MM.1S (cell line): ENCODE data around the gene FGF14.

ENCODE experiments used
- DNase-seq: peaks from one replicate; pipeline ENCODE4 v3.0.0-alpha.2; 2015
- H2AFZ ChIP-seq: fragments of 300-600 bp; sonication (generic); 2 replicates; pipeline ENCODE4 v1.6.0; 2016; ENCODE audit warnings: antibody characterized with exemption, low read length
- H3F3A ChIP-seq: fragments of 300-600 bp; sonication (generic); 2 replicates; pipeline ENCODE4 v1.6.1; 2016; ENCODE audit warnings: mild to moderate bottlenecking, antibody characterized with exemption, low read length, moderate library complexity, mixed read lengths; ENCODE audit not compliant: insufficient read depth
- H3K27ac ChIP-seq: fragments of 300-600 bp; sonication (generic); 2 replicates; pipeline ENCODE4 v1.5.1; 2016; ENCODE audit warnings: mild to moderate bottlenecking, low read length
- H3K27me3 ChIP-seq: fragments of 300-600 bp; sonication (generic); replicated peaks from 2 replicates; pipeline ENCODE4 v1.6.0; 2016; ENCODE audit warnings: low read length; ENCODE audit not compliant: insufficient read depth
- H3K36me3 ChIP-seq: fragments of 300-600 bp; sonication (generic); replicated peaks from 2 replicates; pipeline ENCODE4 v1.6.1; 2016; ENCODE audit warnings: mild to moderate bottlenecking, low read length, mixed read lengths; ENCODE audit not compliant: insufficient read depth
- H3K4me1 ChIP-seq: fragments of 300-600 bp; sonication (generic); 2 replicates; pipeline ENCODE4 v1.6.1; 2016; ENCODE audit warnings: low read length, mixed read lengths
- H3K4me2 ChIP-seq: fragments of 300-600 bp; sonication (generic); 2 replicates; pipeline ENCODE4 v1.6.0; 2016; ENCODE audit warnings: low read depth, low read length
- H3K4me3 ChIP-seq: fragments of 300-600 bp; sonication (generic); 2 replicates; pipeline ENCODE4 v1.5.1; 2016; ENCODE audit warnings: low read length, mixed read lengths
- H3K79me2 ChIP-seq: fragments of 300-600 bp; sonication (generic); 2 replicates; pipeline ENCODE4 v1.6.1; 2016; ENCODE audit warnings: mixed run types, low read length, mixed read lengths
- H3K9ac ChIP-seq: fragments of 300-600 bp; sonication (generic); 2 replicates; pipeline ENCODE4 v1.6.1; 2016; ENCODE audit warnings: low read length, mixed read lengths
- H3K9me2 ChIP-seq: fragments of 300-600 bp; sonication (generic); replicated peaks from 2 replicates; pipeline ENCODE4 v1.6.1; 2016; ENCODE audit warnings: mild to moderate bottlenecking, low read length, mixed read lengths; ENCODE audit not compliant: insufficient read depth
- H3K9me3 ChIP-seq: fragments of 300-600 bp; sonication (generic); replicated peaks from 2 replicates; pipeline ENCODE4 v1.6.1; 2016; ENCODE audit warnings: mild to moderate bottlenecking, low read length, mixed read lengths; ENCODE audit not compliant: insufficient read depth
- H4K20me1 ChIP-seq: fragments of 300-600 bp; sonication (generic); 2 replicates; pipeline ENCODE4 v1.6.1; 2016; ENCODE audit warnings: mild to moderate bottlenecking, low read length, moderate library complexity, mixed read lengths; ENCODE audit not compliant: insufficient read depth
- EZH2 ChIP-seq: fragments of 300-600 bp; sonication (generic); optimal IDR thresholded peaks from 2 replicates; pipeline ENCODE3; 2017; ENCODE audit warnings: low read depth, mild to moderate bottlenecking, antibody characterized with exemption, low read length, mixed read lengths
- EZH2phosphoT487 ChIP-seq: fragments of 300-600 bp; sonication (generic); IDR thresholded peaks from 2 replicates; pipeline ENCODE4 v1.6.1; 2018; ENCODE audit warnings: antibody characterized with exemption, low read length
- TF ChIP-seq, protein P1 (sequence below): fragments of 300-600 bp; sonication (generic); IDR thresholded peaks from 2 replicates; pipeline ENCODE4 v1.5.1; 2016; ENCODE audit warnings: antibody characterized with exemption, low read length, mixed read lengths

Gene FGF14

GRCh38 chr13:102212729-102213128 is 189.1 kb downstream of the FGF14 start:
- H2AFZ ChIP-seq = no peak overlapping the region
- H3F3A ChIP-seq = no peaks in the 10 kb centered on the region
- no peaks in the 10 kb centered on the region for H4K20me1 ChIP-seq
- no peak for TF ChIP-seq EZH2
- TF ChIP-seq, protein P1, sequence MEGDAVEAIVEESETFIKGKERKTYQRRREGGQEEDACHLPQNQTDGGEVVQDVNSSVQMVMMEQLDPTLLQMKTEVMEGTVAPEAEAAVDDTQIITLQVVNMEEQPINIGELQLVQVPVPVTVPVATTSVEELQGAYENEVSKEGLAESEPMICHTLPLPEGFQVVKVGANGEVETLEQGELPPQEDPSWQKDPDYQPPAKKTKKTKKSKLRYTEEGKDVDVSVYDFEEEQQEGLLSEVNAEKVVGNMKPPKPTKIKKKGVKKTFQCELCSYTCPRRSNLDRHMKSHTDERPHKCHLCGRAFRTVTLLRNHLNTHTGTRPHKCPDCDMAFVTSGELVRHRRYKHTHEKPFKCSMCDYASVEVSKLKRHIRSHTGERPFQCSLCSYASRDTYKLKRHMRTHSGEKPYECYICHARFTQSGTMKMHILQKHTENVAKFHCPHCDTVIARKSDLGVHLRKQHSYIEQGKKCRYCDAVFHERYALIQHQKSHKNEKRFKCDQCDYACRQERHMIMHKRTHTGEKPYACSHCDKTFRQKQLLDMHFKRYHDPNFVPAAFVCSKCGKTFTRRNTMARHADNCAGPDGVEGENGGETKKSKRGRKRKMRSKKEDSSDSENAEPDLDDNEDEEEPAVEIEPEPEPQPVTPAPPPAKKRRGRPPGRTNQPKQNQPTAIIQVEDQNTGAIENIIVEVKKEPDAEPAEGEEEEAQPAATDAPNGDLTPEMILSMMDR = no peak
- no peak for TF ChIP-seq EZH2phosphoT487
- H3K27ac ChIP-seq = no peak overlapping the region
- no peaks in the 10 kb centered on the region for H3K9me3 ChIP-seq
- no peak overlapping the region for H3K4me2 ChIP-seq
- H3K4me1 ChIP-seq = no peaks in the 10 kb centered on the region
- H3K79me2 ChIP-seq = no peaks in the 10 kb centered on the region
- H3K9me2 ChIP-seq = no peaks in the 10 kb centered on the region
- H3K36me3 ChIP-seq = no peaks in the 10 kb centered on the region
- DNase-seq = no peak
- no peak overlapping the region for H3K4me3 ChIP-seq
- no peak overlapping the region for H3K9ac ChIP-seq
- no peaks in the 10 kb centered on the region for H3K27me3 ChIP-seq

DNA sequence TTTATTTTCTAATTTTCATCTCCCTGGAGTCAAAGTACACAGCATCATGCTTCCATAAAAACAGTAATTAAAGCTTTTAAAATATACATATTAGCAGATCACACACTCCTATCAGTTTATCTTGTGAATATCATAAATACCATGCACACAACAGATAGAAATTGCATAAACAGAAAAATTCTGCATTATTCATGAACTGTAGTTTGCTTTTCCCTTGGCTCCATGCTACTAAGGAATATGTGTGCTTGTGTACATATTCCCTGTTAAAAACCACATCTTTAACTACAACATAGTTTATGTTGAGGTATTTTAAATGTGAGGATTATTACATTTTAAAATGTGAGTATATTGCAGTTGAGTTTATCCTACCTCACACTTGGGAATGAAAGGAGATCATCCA is 193.5 kb downstream of the FGF14 start:
- no peaks in the 10 kb centered on the region for H3K27me3 ChIP-seq

GRCh38 chr13:102207680-102208342 is 194.0 kb downstream of the FGF14 start:
- H3K9me2 ChIP-seq = no peaks in the 10 kb centered on the region
- TF ChIP-seq EZH2phosphoT487 (no peak), EZH2 (no peak)
- no peaks in the 10 kb centered on the region for H3K27me3 ChIP-seq
- no peaks in the 10 kb centered on the region for H3K36me3 ChIP-seq
- no peak overlapping the region for H3K27ac ChIP-seq
- H3K79me2 ChIP-seq = no peaks in the 10 kb centered on the region
- no peak for DNase-seq
- no peak overlapping the region for H3K4me3 ChIP-seq
- no peak overlapping the region for H3K9ac ChIP-seq
- H3K4me2 ChIP-seq = no peak overlapping the region
- no peaks in the 10 kb centered on the region for H3K9me3 ChIP-seq
- no peaks in the 10 kb centered on the region for H4K20me1 ChIP-seq
- no peaks in the 10 kb centered on the region for H3F3A ChIP-seq
- H2AFZ ChIP-seq = no peak overlapping the region
- no peaks in the 10 kb centered on the region for H3K4me1 ChIP-seq

More for the DNA sequence above, 193.5 kb downstream of the FGF14 start:
- no peaks in the 10 kb centered on the region for H3K9me2 ChIP-seq
- H3K79me2 ChIP-seq = no peaks in the 10 kb centered on the region
- no peak for DNase-seq
- TF ChIP-seq EZH2phosphoT487 (no peak), EZH2 (no peak)
- TF ChIP-seq, protein P1 = no peak
- no peaks in the 10 kb centered on the region for H3F3A ChIP-seq
- H3K4me3 ChIP-seq = no peak overlapping the region
- no peaks in the 10 kb centered on the region for H3K36me3 ChIP-seq
- no peak overlapping the region for H3K27ac ChIP-seq
- no peaks in the 10 kb centered on the region for H3K4me1 ChIP-seq
- H2AFZ ChIP-seq = no peak overlapping the region
- H4K20me1 ChIP-seq = no peaks in the 10 kb centered on the region
- no peaks in the 10 kb centered on the region for H3K9me3 ChIP-seq
- no peak overlapping the region for H3K9ac ChIP-seq
- H3K4me2 ChIP-seq = no peak overlapping the region

- Histone ChIP-seq H3K9me3 (no peaks in the 10 kb centered on the region), H3K27me3 (no peaks in the 10 kb centered on the region), H3K27ac (no peak overlapping the region), H3K9ac (no peak overlapping the region), H3K4me2 (no peak overlapping the region), H3K79me2 (no peaks in the 10 kb centered on the region), H4K20me1 (no peaks in the 10 kb centered on the region), H3K4me3 (no peak overlapping the region), H3K9me2 (no peaks in the 10 kb centered on the region), H3K4me1 (no peaks in the 10 kb centered on the region), H3K36me3 (no peaks in the 10 kb centered on the region), H2AFZ (no peak overlapping the region), H3F3A (no peaks in the 10 kb centered on the region)
- no peak for DNase-seq
- TF ChIP-seq, protein P1 = no peak
- no peak for TF ChIP-seq EZH2
Measured at GRCh38 chr13:102203718-102204117, 198.1 kb downstream of the FGF14 start.
